ENCODE data around the gene TNFRSF19. TPM values are rescaled to one million over a fixed set of nuclear protein-coding genes. Genes with fewer than 3 reads are reported as not detected.

The TNFRSF19 gene
- total and polyA plus RNA-seq, 2 of the 8 experiments (the other 6 are each of a cell fraction or from before 2014, with no cell fraction given): 0.50 to 0.95 TPM

- TF ChIP-seq RFX5 (IDR thresholded peaks at IDR 0.05; ENCODE audit: borderline replicate concordance, low read depth, low read length): no peak
- TF ChIP-seq SP1 (IDR thresholded peaks at IDR 0.05; ENCODE audit: low read depth, low read length): no peak
- no peak for TF ChIP-seq JUN (IDR thresholded peaks at IDR 0.05; ENCODE audit: low read depth, low read length)
- no peak for TF ChIP-seq FOSL1 (IDR thresholded peaks at IDR 0.05; ENCODE audit: insufficient read depth, low read depth, low read length)
- no peak for TF ChIP-seq POLR2AphosphoS5 (IDR thresholded peaks at IDR 0.05; ENCODE audit: low read depth, low read length)
- TF ChIP-seq SIRT6 (IDR thresholded peaks at IDR 0.05; ENCODE audit: low read length): no peak
- TF ChIP-seq POLR2A (IDR thresholded peaks at IDR 0.05; ENCODE audit: control extremely low read depth in 1 of 2, low read depth in 2 of 2, low read length in 2 of 2): no peak
- no peak for TF ChIP-seq PHF8 (conservative IDR thresholded peaks at IDR 0.05; ENCODE audit: low read depth, low read length)
- TF ChIP-seq RXRA (IDR thresholded peaks at IDR 0.05; ENCODE audit: insufficient read depth, low read depth, low read length): no peak
Measured at GRCh38 chr13:23654111-23655110, 84.2 kb downstream of the TNFRSF19 start (continued).
